SK-N-SH treated with all-trans-retinoic acid at 6 μM for 48 hours (cell line): ENCODE data around the gene MBOAT7.

Experiments used
- ATAC-seq: fragments of 200-7000 bp; cut with Tn5 transposase; 3 replicates; pipeline ENCODE4 v1.9.1; 2020; ENCODE audit warnings: mild to moderate bottlenecking, moderate library complexity
- BACH2 ChIP-seq: fragments of 250-450 bp; sonication (Bioruptor Pico); IDR thresholded peaks from 2 replicates; pipeline ENCODE4 v1.9.0; 2021; ENCODE audit warnings: mild to moderate bottlenecking, borderline replicate concordance
- CREB5 ChIP-seq: fragments of 250-450 bp; sonication (Bioruptor Pico); IDR thresholded peaks from 2 replicates; pipeline ENCODE4 v1.5.1; 2020; ENCODE audit warnings: low read depth, mild to moderate bottlenecking, moderate library complexity
- CSDC2 ChIP-seq: fragments of 250-450 bp; sonication (Bioruptor Pico); IDR thresholded peaks from 2 replicates; pipeline ENCODE4 v1.5.0; 2020; ENCODE audit warnings: mild to moderate bottlenecking, moderate library complexity
- CSRNP3 ChIP-seq: fragments of 250-450 bp; sonication (Bioruptor Pico); IDR thresholded peaks from 2 replicates; pipeline ENCODE4 v1.5.1; 2021; ENCODE audit warnings: mild to moderate bottlenecking, moderate library complexity
- PATZ1 ChIP-seq: fragments of 250-450 bp; sonication (Bioruptor Pico); IDR thresholded peaks from 2 replicates; pipeline ENCODE4 v1.8.0; 2020; ENCODE audit warnings: mild to moderate bottlenecking, moderate library complexity, borderline replicate concordance
- POU6F1 ChIP-seq: fragments of 250-450 bp; sonication (Bioruptor Pico); IDR thresholded peaks from 2 replicates; pipeline ENCODE4 v1.8.0; 2021; ENCODE audit warnings: low read depth, mild to moderate bottlenecking, moderate library complexity, borderline replicate concordance
- RARB ChIP-seq: fragments of 250-450 bp; sonication (Bioruptor Pico); IDR thresholded peaks from 2 replicates; pipeline ENCODE4 v1.8.0; 2021; ENCODE audit warnings: mild to moderate bottlenecking, moderate library complexity
- SNAI2 ChIP-seq: fragments of 250-450 bp; sonication (Bioruptor Pico); IDR thresholded peaks from 2 replicates; pipeline ENCODE4 v1.5.0; 2020; ENCODE audit warnings: mild to moderate bottlenecking, moderate library complexity
- TCF4 ChIP-seq: fragments of 250-450 bp; sonication (Bioruptor Pico); IDR thresholded peaks from 2 replicates; pipeline ENCODE4 v1.8.0; 2021; ENCODE audit warnings: mild to moderate bottlenecking, moderate library complexity, borderline replicate concordance
- TSHZ2 ChIP-seq: fragments of 250-450 bp; sonication (Bioruptor Pico); IDR thresholded peaks from 2 replicates; pipeline ENCODE4 v1.5.0; 2020; ENCODE audit warnings: mild to moderate bottlenecking, moderate library complexity
- ZFP3 ChIP-seq: fragments of 250-450 bp; sonication (Bioruptor Pico); IDR thresholded peaks from 2 replicates; pipeline ENCODE4 v1.5.0; 2020; ENCODE audit warnings: mild to moderate bottlenecking, moderate library complexity
- ZNF565 ChIP-seq: fragments of 450-650 bp; formaldehyde crosslinking; conservative IDR thresholded peaks from 2 replicates; pipeline ENCODE4 v1.5.0; 2020; ENCODE audit warnings: low read depth, mild to moderate bottlenecking, moderate library complexity
- ZNF8 ChIP-seq: fragments of 450-650 bp; formaldehyde crosslinking; IDR thresholded peaks from 2 replicates; pipeline ENCODE4 v1.5.0; 2020; ENCODE audit warnings: mild to moderate bottlenecking, moderate library complexity

The MBOAT7 gene

GRCh38 chr19:54124393-54124792 is 65.0 kb downstream of the MBOAT7 start:
- TF ChIP-seq CSRNP3 (CRISPR knock-in tag) (no peak), RARB (CRISPR knock-in tag) (no peak), ZNF8 (no peak), ZFP3 (CRISPR knock-in tag) (no peak), PATZ1 (CRISPR knock-in tag) (no peak), POU6F1 (no peak)
- ATAC-seq = no peak

- no peak for ATAC-seq
- TF ChIP-seq CSDC2 (CRISPR knock-in tag) (no peak), TSHZ2 (CRISPR knock-in tag) (no peak), CSRNP3 (CRISPR knock-in tag) (no peak), TCF4 (CRISPR knock-in tag) (no peak), POU6F1 (no peak), RARB (CRISPR knock-in tag) (no peak), SNAI2 (CRISPR knock-in tag) (no peak), ZNF8 (no peak), ZFP3 (CRISPR knock-in tag) (no peak), CREB5 (CRISPR knock-in tag) (no peak), ZNF565 (CRISPR knock-in tag) (no peak), BACH2 (CRISPR knock-in tag) (no peak)
- TF ChIP-seq, all 23 proteins: peak for 0
These were observed 65.7 kb downstream of the MBOAT7 start for GRCh38 chr19:54123682-54124081.
